Measurements from ENCODE around the gene INPP5K. TPM values are rescaled to one million over a fixed set of nuclear protein-coding genes. Genes with fewer than 3 reads are reported as not detected.

INPP5K gene
- total RNA-seq, 2 donors from 2014 or later: 78.7 to 95.3 TPM

DNA sequence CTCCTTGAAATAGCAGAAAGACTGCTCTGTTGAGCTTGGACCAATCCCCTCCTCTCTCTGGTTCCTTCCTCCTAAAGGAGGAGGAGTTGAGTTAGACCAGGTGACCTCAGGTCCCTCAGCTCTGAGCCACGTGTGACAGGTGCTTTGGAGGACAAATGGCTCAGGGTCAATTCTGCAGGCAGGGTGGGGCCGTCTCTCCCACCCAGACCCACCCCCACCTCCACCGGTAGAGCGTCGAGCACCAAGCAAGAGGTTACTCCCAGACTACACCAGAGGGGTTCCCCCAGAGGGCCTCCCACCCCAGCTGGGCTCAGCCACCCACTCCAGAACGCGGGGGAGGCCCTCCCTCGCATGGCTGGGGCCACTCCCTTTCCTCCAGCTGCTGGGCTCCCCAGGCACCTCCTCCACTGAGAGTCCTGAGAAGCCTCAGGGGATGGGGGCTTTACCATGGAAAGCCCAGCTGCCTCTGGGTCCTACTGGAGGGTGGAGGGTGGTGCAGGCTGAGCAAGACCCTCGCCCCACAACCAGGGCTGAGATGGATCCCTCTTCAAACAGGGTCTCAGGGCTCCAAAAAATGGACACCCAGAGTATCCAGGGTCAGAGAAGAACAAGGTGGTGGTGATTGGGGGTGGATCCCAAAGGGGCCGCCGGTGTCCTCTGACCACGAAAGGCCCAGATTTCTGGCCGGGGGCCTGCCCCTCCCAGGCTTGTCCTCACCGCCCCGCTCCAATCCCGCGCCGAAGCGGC, 31.6 kb downstream of the INPP5K start:
- Histone ChIP-seq H3K4me3 (peak overlapping the region; percentile 90), H3K27me3 (replicated peaks; ENCODE audit: insufficient read depth) (no peaks in the 10 kb centered on the region), H3K36me3 (peaks cover 24% of the 10 kb centered on the region), H3K9me3 (no peaks in the 10 kb centered on the region), H3K27ac (peak overlapping the region; percentile 92 to 95), H3K4me1 (ENCODE audit: control insufficient read depth in 1 of 2, low read depth in 2 of 2) (peaks cover 22 to 67% of the 10 kb centered on the region in 2 donors)
- peak; percentile 18 for TF ChIP-seq CTCF (IDR thresholded peaks at IDR 0.05)
- ATAC-seq (ENCODE audit: insufficient number of reproducible peaks, low FRiP score, low read depth) (no peak), DNase-seq (ENCODE audit: low spot score) (no peak)

- no peak for ATAC-seq (ENCODE audit: insufficient number of reproducible peaks, low FRiP score, low read depth)
- Histone ChIP-seq H3K27me3 (replicated peaks; ENCODE audit: insufficient read depth) (no peaks in the 10 kb centered on the region), H3K9me3 (no peaks in the 10 kb centered on the region), H3K4me1 (ENCODE audit: control insufficient read depth in 1 of 2, low read depth in 2 of 2) (peaks cover 15 to 59% of the 10 kb centered on the region in 2 donors), H3K27ac (peak overlapping the region in 1 of 2 donors; percentile 63), H3K4me3 (peak overlapping the region; percentile 90), H3K36me3 (peaks cover 31% of the 10 kb centered on the region)
- DNase-seq (ENCODE audit: low spot score): no peak
- TF ChIP-seq CTCF (IDR thresholded peaks at IDR 0.05): no peak
These were observed 32.3 kb downstream of the INPP5K start for GRCh38 chr17:1484060-1484535.

GRCh38 chr17:1482680-1483079, 33.7 kb downstream of the INPP5K start:
- H3K4me1 ChIP-seq (ENCODE audit: control insufficient read depth in 1 of 2, low read depth in 2 of 2): peaks cover 9 to 49% of the 10 kb centered on the region in 2 donors
- peak overlapping the region; percentile 33 to 52 for H3K27ac ChIP-seq
- no peak for TF ChIP-seq CTCF (IDR thresholded peaks at IDR 0.05)
- DNase-seq (ENCODE audit: low spot score) (no peak), ATAC-seq (ENCODE audit: insufficient number of reproducible peaks, low FRiP score, low read depth) (no peak)
- H3K4me3 ChIP-seq: no peak overlapping the region
- H3K9me3 ChIP-seq: no peaks in the 10 kb centered on the region
- peaks cover 44% of the 10 kb centered on the region for H3K36me3 ChIP-seq
- no peaks in the 10 kb centered on the region for H3K27me3 ChIP-seq (replicated peaks; ENCODE audit: insufficient read depth)

DNA sequence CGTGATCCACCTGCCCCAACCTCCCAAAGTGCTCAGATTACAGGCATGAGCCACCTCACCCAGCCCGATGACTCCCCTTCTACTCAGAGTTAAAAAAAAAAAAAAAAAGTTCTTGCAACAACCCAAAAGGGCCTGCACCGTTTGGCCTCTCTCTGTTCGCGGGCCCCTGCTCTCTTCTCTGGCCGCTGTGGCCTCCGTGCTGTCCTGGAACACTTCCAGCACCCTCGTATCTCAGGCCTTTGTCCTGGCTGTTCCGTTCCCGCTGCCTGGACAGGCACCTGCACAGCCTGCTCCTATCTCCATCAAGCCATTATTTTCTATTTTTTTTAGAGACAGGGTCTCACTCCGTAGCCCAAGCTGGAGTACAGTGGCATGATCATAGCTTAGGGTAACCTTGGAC, 34.7 kb downstream of the INPP5K start:
- Histone ChIP-seq H3K36me3 (peaks cover 50% of the 10 kb centered on the region), H3K27ac (peak overlapping the region in 1 of 2 donors; percentile 25), H3K9me3 (no peaks in the 10 kb centered on the region), H3K4me1 (ENCODE audit: control insufficient read depth in 1 of 2, low read depth in 2 of 2) (peaks cover 4 to 47% of the 10 kb centered on the region in 2 donors), H3K4me3 (no peak overlapping the region), H3K27me3 (replicated peaks; ENCODE audit: insufficient read depth) (no peaks in the 10 kb centered on the region)
- ATAC-seq (ENCODE audit: insufficient number of reproducible peaks, low FRiP score, low read depth) (no peak), DNase-seq (ENCODE audit: low spot score) (no peak)
- no peak for TF ChIP-seq CTCF (IDR thresholded peaks at IDR 0.05)

GRCh38 chr17:1480747-1481465, 35.5 kb downstream of the INPP5K start:
- H3K4me1 ChIP-seq (ENCODE audit: control insufficient read depth in 1 of 2, low read depth in 2 of 2): peaks cover 0 to 50% of the 10 kb centered on the region in 2 donors
- H3K27me3 ChIP-seq (replicated peaks; ENCODE audit: insufficient read depth): no peaks in the 10 kb centered on the region
- H3K36me3 ChIP-seq: peaks cover 50% of the 10 kb centered on the region
- no peaks in the 10 kb centered on the region for H3K9me3 ChIP-seq
- DNase-seq (ENCODE audit: low spot score) (no peak), ATAC-seq (ENCODE audit: insufficient number of reproducible peaks, low FRiP score, low read depth) (no peak)
- H3K27ac ChIP-seq: peak overlapping the region; percentile 25 to 42
- no peak overlapping the region for H3K4me3 ChIP-seq
- no peak for TF ChIP-seq CTCF (IDR thresholded peaks at IDR 0.05)
